HepG2 (cell line): Measurements from ENCODE around the gene PPIL3. TPM values are rescaled to one million over a fixed set of nuclear protein-coding genes. Genes with fewer than 3 reads are reported as not detected.

Experiments used
- ATAC-seq: fragments of 200-7000 bp; cut with Tn5 transposase; 3 replicates; pipeline ENCODE4 v1.9.1; 2020; ENCODE audit warnings: mild to moderate bottlenecking, moderate library complexity
- BruUV-seq: library from RNA; stranded (reverse); fragments of 400-500 nt; replicated peaks from 2 replicates; lab custom pipeline; 2021; lab: Mats Ljungman, UMichigan
- CTCF ChIA-PET: fragments of 300-600 bp; formaldehyde crosslinking; extraction: SDS; loops from one replicate; lab custom pipeline; 2021; ENCODE audit warnings: low total read pairs, inconsistent platforms, low intra/inter-chr PET ratio; lab: Yijun Ruan, JAX
- POLR2A ChIA-PET: fragments of 350-600 bp; sonication (Branson Sonifier 250); formaldehyde crosslinking; loops from one replicate; lab custom pipeline; 2020; ENCODE audit warnings: antibody characterized with exemption, inconsistent platforms; lab: Yijun Ruan, JAX
- DNase-seq: peaks from one replicate; pipeline ENCODE4 v3.0.0-alpha.2; 2015; ENCODE audit warnings: low spot score
- FAIRE-seq: peaks from 3 replicates; lab custom pipeline; 2011; peaks lifted over from hg19 to GRCh38; lab: Jason Lieb, UNC
- H2AFZ ChIP-seq: one replicate; pipeline ENCODE4 v1.6.1; 2011; ENCODE audit warnings: low read length, inconsistent platforms
- H3K27ac ChIP-seq: fragments of 300-600 bp; 3 replicates; pipeline ENCODE4 v1.8.0; 2011; ENCODE audit warnings: mixed run types, mild to moderate bottlenecking, mixed read lengths, low read length, inconsistent platforms; ENCODE audit not compliant: insufficient read depth; ENCODE audit errors: extremely low read length
- H3K27me3 ChIP-seq, 2 experiments: fragments of 200-600 bp in 1 of 2; 2 replicates in 1 of 2; 3 replicates in 1 of 2; pipeline versions ENCODE4 v1.6.0 to v1.8.0; 2011; ENCODE audit warnings: low read length in 2 of 2, mild to moderate bottlenecking in 2 of 2, moderate library complexity in 2 of 2, inconsistent platforms in 1 of 2; ENCODE audit not compliant: insufficient read depth in 2 of 2, control insufficient read depth in 1 of 2
- H3K36me3 ChIP-seq, 2 experiments: fragments of 200-600 bp in 1 of 2; replicated peaks in 1 of 2; 2 replicates in 1 of 2; 3 replicates in 1 of 2; pipeline versions ENCODE4 v1.5.1 to v1.8.0; 2011; ENCODE audit warnings: low read length in 2 of 2, inconsistent platforms in 1 of 2; ENCODE audit not compliant: insufficient read depth in 2 of 2, control insufficient read depth in 1 of 2
- H3K4me1 ChIP-seq: 2 replicates; pipeline ENCODE4 v1.5.1; 2012; ENCODE audit warnings: low read length, inconsistent platforms; ENCODE audit not compliant: insufficient read depth
- H3K4me2 ChIP-seq: 2 replicates; pipeline ENCODE4 v1.6.0; 2011; ENCODE audit warnings: low read depth, low read length, inconsistent platforms
- H3K4me3 ChIP-seq, 3 experiments: fragments of 200-600 bp in 1 of 3; sonication (generic), shearing (Covaris generic) in 1 of 3; replicated peaks in 1 of 3; 2 replicates each; pipeline ENCODE4 v1.5.1; 2011 to 2016; ENCODE audit warnings: low read length in 3 of 3, inconsistent platforms in 2 of 3, low read depth in 2 of 3, mild to moderate bottlenecking in 2 of 3, control low read depth in 1 of 3, mixed read lengths in 1 of 3; ENCODE audit not compliant: insufficient read depth in 1 of 3
- H3K79me2 ChIP-seq: one replicate; pipeline ENCODE4 v1.6.1; 2011; ENCODE audit warnings: low read length, inconsistent platforms; ENCODE audit not compliant: insufficient read depth
- H3K9ac ChIP-seq: 2 replicates; pipeline ENCODE4 v1.6.0; 2011; ENCODE audit warnings: mild to moderate bottlenecking, low read depth, low read length, inconsistent platforms; ENCODE audit not compliant: insufficient read depth
- H3K9me3 ChIP-seq: 2 replicates; pipeline ENCODE4 v1.5.1; 2012; ENCODE audit warnings: mild to moderate bottlenecking, low read length
- H4K20me1 ChIP-seq: 2 replicates; pipeline ENCODE4 v1.6.0; 2011; ENCODE audit warnings: inconsistent platforms, mild to moderate bottlenecking, low read length, moderate library complexity; ENCODE audit not compliant: insufficient read depth
- CEBPB ChIP-seq: IDR thresholded peaks from 2 replicates; pipeline ENCODE4 v1.6.1; 2011; ENCODE audit warnings: low read depth, low read length, improper control_type of control experiment, borderline replicate concordance
- POLR2AphosphoS5 ChIP-seq: IDR thresholded peaks from 2 replicates; pipeline ENCODE4 v1.6.1; 2012; ENCODE audit warnings: low read depth, low read length
- POLR2G ChIP-seq: fragments of 200-400 bp; formaldehyde crosslinking; IDR thresholded peaks from 2 replicates; pipeline ENCODE4 v1.6.1; 2018; ENCODE audit warnings: mild to moderate bottlenecking, low read depth, low read length, moderate library complexity
- RBM22 ChIP-seq: fragments of 200-400 bp; formaldehyde crosslinking; optimal IDR thresholded peaks from 2 replicates; pipeline ENCODE3; 2017; ENCODE audit warnings: mild to moderate bottlenecking, low read length, moderate library complexity
- SSRP1 ChIP-seq: IDR thresholded peaks from 2 replicates; pipeline ENCODE4 v1.6.1; 2016; ENCODE audit warnings: control low read depth
- THAP11 ChIP-seq: IDR thresholded peaks from 2 replicates; pipeline ENCODE4 v1.6.1; 2016; ENCODE audit warnings: missing biosample characterization, missing genetic modification reagents
- YY1 ChIP-seq: IDR thresholded peaks from 2 replicates; pipeline ENCODE4 v1.6.1; 2011; ENCODE audit warnings: low read length, low read depth, moderate library complexity, mild to moderate bottlenecking; ENCODE audit not compliant: insufficient read depth, insufficient replicate concordance
- WGBS: methylation state at CpG from one replicate; pipeline ENCODE4 v1.1.6; 2017; ENCODE audit warnings: low lambda C conversion rate; 5-methylcytosine and 5-hydroxymethylcytosine counted together
- in situ Hi-C: cut with HindIII; loops from 2 replicates; pipeline ENCODE4 v1.10.0; 2017; ENCODE audit warnings: low pct_unique_long_range_greater_than_20kb; ENCODE audit not compliant: extremely low pct_ligation_motif_present
- intact Hi-C: fragments of 100-400 bp; cut with micrococcal nuclease; formaldehyde crosslinking; loops from one replicate; pipeline ENCODE4 v1.10.0; 2022; ENCODE audit not compliant: unreplicated experiment
- polyA plus RNA-seq, 8 experiments: library from polyadenylated mRNA; depleted of rRNA in 3 of 8; stranded (reverse) in 7 of 8; unstranded in 1 of 8; fragments of >200 nt; fragmentation: Illumina TruSeq in 4 of 8; extraction: Trizol in 4 of 8; gene quantifications; 2 replicates each; pipeline versions ENCODE4 v1.2.1 to v1.2.3, GENCODE V29; 2011 to 2016; ENCODE audit warnings: low read depth in 4 of 8, missing spikeins in 1 of 8, mixed read lengths in 1 of 8; ENCODE audit not compliant: insufficient read depth in 1 of 8
- total RNA-seq, 5 experiments: library from RNA; depleted of rRNA; stranded (reverse); fragments of >200 nt; fragmentation: Illumina TruSeq; extraction: Trizol; gene quantifications; 2 replicates each; pipeline ENCODE4 v1.2.3, GENCODE V29; 2016; ENCODE audit warnings: low read depth in 1 of 5
- TF ChIP-seq, protein P1 (sequence below), 2 experiments: fragments of 450-650 bp in 1 of 2; sonication (generic) in 1 of 2; formaldehyde crosslinking; IDR thresholded peaks; 2 replicates each; pipeline versions ENCODE4 v1.5.0 to v1.8.0; 2020 to 2022; ENCODE audit warnings: mild to moderate bottlenecking in 1 of 2, missing genetic modification reagents in 1 of 2
- TF ChIP-seq, protein P2 (sequence below), 2 experiments: fragments of 450-650 bp in 1 of 2; sonication (generic) in 1 of 2; formaldehyde crosslinking in 1 of 2; IDR thresholded peaks; 2 replicates each; pipeline versions ENCODE4 v1.6.1 to v1.8.0; 2016 to 2022; ENCODE audit warnings: antibody characterized with exemption in 1 of 2, mild to moderate bottlenecking in 1 of 2, missing genetic modification reagents in 1 of 2

PPIL3 gene
- total and polyA plus RNA-seq, 2 of the 13 experiments (the other 11 are each of a cell fraction or from before 2014, with no cell fraction given), result 98.7 to 107 TPM

DNA sequence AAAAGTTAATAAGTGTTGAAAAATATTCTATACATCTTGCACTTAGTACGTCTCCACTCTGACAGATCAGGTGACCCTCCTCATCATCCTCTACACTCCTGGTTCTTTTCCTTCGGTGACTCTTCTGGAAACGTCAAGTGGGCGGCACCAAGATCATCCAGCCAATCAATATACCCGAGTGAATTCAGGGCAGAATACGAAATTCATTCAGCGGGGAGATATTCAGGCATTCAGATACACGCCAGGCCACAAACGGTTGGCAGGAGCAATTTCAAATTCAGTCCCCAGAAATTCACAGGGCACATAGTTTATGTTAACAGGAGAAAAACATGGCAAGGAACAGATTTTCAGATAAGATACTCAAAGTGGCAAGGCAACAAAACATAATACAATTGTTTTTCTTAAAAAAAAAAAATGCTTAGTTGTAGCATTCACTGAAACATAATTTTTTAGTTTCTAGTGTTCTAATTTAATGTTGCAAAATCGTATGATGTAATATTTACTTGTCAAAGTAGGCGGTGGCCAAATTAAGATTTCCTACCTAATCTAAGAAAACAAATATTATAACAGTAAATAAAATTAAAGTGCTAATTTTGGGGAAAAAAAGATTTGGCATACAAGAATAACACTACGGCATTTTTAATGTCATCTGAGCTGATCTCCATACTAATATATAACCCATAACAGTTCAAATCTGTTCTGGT lies 28.6 kb downstream of the PPIL3 start:
- no TSS peak for BruUV-seq
- Histone ChIP-seq H2AFZ (no peak overlapping the region), H3K79me2 (peaks cover 81% of the 10 kb centered on the region), H3K36me3 (peaks cover 14 to 56% of the 10 kb centered on the region in 2 experiments), H3K9me3 (no peaks in the 10 kb centered on the region)
- WGBS, result 88% methylated on average over 12 of the region's 12 CpGs
- CTCF ChIA-PET, result no interaction called here
- no peak for DNase-seq
- in situ Hi-C loops, result no loop called here
- TF ChIP-seq YY1, result no peak
- TF ChIP-seq, protein P1, sequence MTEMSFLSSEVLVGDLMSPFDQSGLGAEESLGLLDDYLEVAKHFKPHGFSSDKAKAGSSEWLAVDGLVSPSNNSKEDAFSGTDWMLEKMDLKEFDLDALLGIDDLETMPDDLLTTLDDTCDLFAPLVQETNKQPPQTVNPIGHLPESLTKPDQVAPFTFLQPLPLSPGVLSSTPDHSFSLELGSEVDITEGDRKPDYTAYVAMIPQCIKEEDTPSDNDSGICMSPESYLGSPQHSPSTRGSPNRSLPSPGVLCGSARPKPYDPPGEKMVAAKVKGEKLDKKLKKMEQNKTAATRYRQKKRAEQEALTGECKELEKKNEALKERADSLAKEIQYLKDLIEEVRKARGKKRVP (CRISPR knock-in tag; IDR thresholded peaks at IDR 0.05), result peak; percentile 13 to 42; a peak in 2 of 4 replicates
- peak; percentile 77 for TF ChIP-seq RBM22
- TF ChIP-seq POLR2G, result peak; percentile 28; the same call in 1 of the 2 replicates
- 0 out of 2 replicates have a peak, but pooled peaks have one; percentile 46 for TF ChIP-seq SSRP1 (CRISPR knock-in tag)
- TF ChIP-seq CEBPB, result peak; percentile 48; the same call in 1 of the 2 replicates
- TF ChIP-seq THAP11, result no peak
- 0 out of 2 replicates have a peak, but pooled peaks have one; percentile 10 for TF ChIP-seq POLR2AphosphoS5
- TF ChIP-seq, protein P2, sequence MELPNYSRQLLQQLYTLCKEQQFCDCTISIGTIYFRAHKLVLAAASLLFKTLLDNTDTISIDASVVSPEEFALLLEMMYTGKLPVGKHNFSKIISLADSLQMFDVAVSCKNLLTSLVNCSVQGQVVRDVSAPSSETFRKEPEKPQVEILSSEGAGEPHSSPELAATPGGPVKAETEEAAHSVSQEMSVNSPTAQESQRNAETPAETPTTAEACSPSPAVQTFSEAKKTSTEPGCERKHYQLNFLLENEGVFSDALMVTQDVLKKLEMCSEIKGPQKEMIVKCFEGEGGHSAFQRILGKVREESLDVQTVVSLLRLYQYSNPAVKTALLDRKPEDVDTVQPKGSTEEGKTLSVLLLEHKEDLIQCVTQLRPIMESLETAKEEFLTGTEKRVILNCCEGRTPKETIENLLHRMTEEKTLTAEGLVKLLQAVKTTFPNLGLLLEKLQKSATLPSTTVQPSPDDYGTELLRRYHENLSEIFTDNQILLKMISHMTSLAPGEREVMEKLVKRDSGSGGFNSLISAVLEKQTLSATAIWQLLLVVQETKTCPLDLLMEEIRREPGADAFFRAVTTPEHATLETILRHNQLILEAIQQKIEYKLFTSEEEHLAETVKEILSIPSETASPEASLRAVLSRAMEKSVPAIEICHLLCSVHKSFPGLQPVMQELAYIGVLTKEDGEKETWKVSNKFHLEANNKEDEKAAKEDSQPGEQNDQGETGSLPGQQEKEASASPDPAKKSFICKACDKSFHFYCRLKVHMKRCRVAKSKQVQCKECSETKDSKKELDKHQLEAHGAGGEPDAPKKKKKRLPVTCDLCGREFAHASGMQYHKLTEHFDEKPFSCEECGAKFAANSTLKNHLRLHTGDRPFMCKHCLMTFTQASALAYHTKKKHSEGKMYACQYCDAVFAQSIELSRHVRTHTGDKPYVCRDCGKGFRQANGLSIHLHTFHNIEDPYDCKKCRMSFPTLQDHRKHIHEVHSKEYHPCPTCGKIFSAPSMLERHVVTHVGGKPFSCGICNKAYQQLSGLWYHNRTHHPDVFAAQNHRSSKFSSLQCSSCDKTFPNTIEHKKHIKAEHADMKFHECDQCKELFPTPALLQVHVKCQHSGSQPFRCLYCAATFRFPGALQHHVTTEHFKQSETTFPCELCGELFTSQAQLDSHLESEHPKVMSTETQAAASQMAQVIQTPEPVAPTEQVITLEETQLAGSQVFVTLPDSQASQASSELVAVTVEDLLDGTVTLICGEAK (IDR thresholded peaks at IDR 0.05), result 0 out of 2 replicates have a peak, but pooled peaks have one; percentile 6
- TF ChIP-seq, protein P2 (CRISPR knock-in tag; IDR thresholded peaks at IDR 0.05), result no peak
- TF ChIP-seq, all 625 proteins: peak for 7
- ATAC-seq (no peak), FAIRE-seq (no peak)
- Histone ChIP-seq H4K20me1 (peaks cover 73% of the 10 kb centered on the region), H3K27me3 (no peaks in the 10 kb centered on the region; a peak in 1 of 5 replicates), H3K4me3 (peak overlapping the region in 2 of 3 experiments; percentile 67 to 99; a peak in 3 of 6 replicates), H3K4me2 (peak overlapping the region; percentile 83), H3K27ac (no peak overlapping the region), H3K9ac (no peak overlapping the region), H3K4me1 (peaks cover 39% of the 10 kb centered on the region)
- intact Hi-C loops, result loop anchor here (5.0 kb wide), 1 partner anchor 33 kb away; no protein-coding TSS in a partner anchor
- POLR2A ChIA-PET, result interaction anchor here (1.4 to 1.9 kb wide), 2 partner anchors 11 to 15 kb away, joined by 6 to 9 read pairs; no protein-coding TSS in a partner anchor
